A673 (cell line): ENCODE measurements around the gene MBOAT7. TPM values are rescaled to one million over a fixed set of nuclear protein-coding genes. Genes with fewer than 3 reads are reported as not detected.

Experiments
- BruUV-seq: library from RNA; stranded (reverse); fragments of 400-500 nt; replicated peaks from 2 replicates; lab custom pipeline; 2021; lab: Mats Ljungman, UMichigan
- CTCF ChIA-PET: fragments of 300-600 bp; sonication (Branson Sonifier 250); formaldehyde crosslinking; loops from one replicate; lab custom pipeline; 2022; ENCODE audit warnings: antibody characterized with exemption; lab: Charles Lee
- POLR2A ChIA-PET: fragments of 300-600 bp; sonication (Branson Sonifier 250); formaldehyde crosslinking; loops from one replicate; lab custom pipeline; 2022; ENCODE audit warnings: antibody characterized with exemption; ENCODE audit not compliant: low non-redundant PET; lab: Charles Lee
- DNase-seq: peaks from one replicate; pipeline ENCODE4 v3.0.0-alpha.2; 2015; ENCODE audit warnings: low spot score
- H3K27ac ChIP-seq: fragments of 200-600 bp; sonication (generic); 2 replicates; pipeline ENCODE4 v1.5.1; 2016; ENCODE audit warnings: mixed run types, low read depth, mild to moderate bottlenecking, mixed read lengths, antibody characterized with exemption, low read length; ENCODE audit not compliant: poor library complexity, severe bottlenecking
- H3K27me3 ChIP-seq: fragments of 200-600 bp; sonication (generic); replicated peaks from 2 replicates; pipeline ENCODE4 v1.6.1; 2017; ENCODE audit warnings: mixed run types, low read depth, mild to moderate bottlenecking, mixed read lengths, antibody characterized with exemption, low read length; ENCODE audit not compliant: insufficient read depth, poor library complexity
- H3K36me3 ChIP-seq: fragments of 200-600 bp; sonication (generic); 2 replicates; pipeline ENCODE4 v1.6.1; 2016; ENCODE audit warnings: mixed run types, mild to moderate bottlenecking, mixed read lengths, antibody characterized with exemption, low read length; ENCODE audit not compliant: insufficient read depth, poor library complexity, severe bottlenecking
- H3K4me1 ChIP-seq: fragments of 200-600 bp; sonication (generic); 2 replicates; pipeline ENCODE4 v1.6.1; 2017; ENCODE audit warnings: mixed run types, mild to moderate bottlenecking, mixed read lengths, antibody characterized with exemption, low read length; ENCODE audit not compliant: insufficient read depth, poor library complexity, severe bottlenecking
- H3K4me3 ChIP-seq: fragments of 200-600 bp; sonication (generic); 2 replicates; pipeline ENCODE4 v1.5.1; 2016; ENCODE audit warnings: low read depth, mixed run types, mild to moderate bottlenecking, mixed read lengths, low read length; ENCODE audit not compliant: poor library complexity, severe bottlenecking
- H3K9me3 ChIP-seq: fragments of 200-600 bp; sonication (generic); 2 replicates; pipeline ENCODE4 v1.6.1; 2016; ENCODE audit warnings: mixed run types, low read depth, mild to moderate bottlenecking, mixed read lengths, antibody characterized with exemption, low read length; ENCODE audit not compliant: poor library complexity, severe bottlenecking
- EZH2 ChIP-seq: fragments of 200-600 bp; sonication (generic); IDR thresholded peaks from 2 replicates; pipeline ENCODE4 v1.6.1; 2017; ENCODE audit warnings: borderline replicate concordance, low read depth, mild to moderate bottlenecking, mixed read lengths, antibody characterized with exemption, low read length; ENCODE audit not compliant: poor library complexity, severe bottlenecking
- intact Hi-C: fragments of 100-400 bp; cut with micrococcal nuclease; formaldehyde crosslinking; loops from one replicate; pipeline ENCODE4 v1.10.0; 2022; ENCODE audit not compliant: unreplicated experiment
- total RNA-seq: library from RNA; stranded (reverse); gene quantifications from 2 replicates; pipeline ENCODE4 v1.2.3, GENCODE V29; 2021
- TF ChIP-seq, protein P1 (sequence below): fragments of 300-800, 200-600 bp; sonication (generic); conservative IDR thresholded peaks from 2 replicates; pipeline ENCODE4 v1.5.1; 2017; ENCODE audit warnings: low read depth, mild to moderate bottlenecking, antibody characterized with exemption, low read length, moderate library complexity, mixed read lengths

Gene MBOAT7
- total RNA-seq, 1 experiment from 2014 or later: 107 TPM

DNA sequence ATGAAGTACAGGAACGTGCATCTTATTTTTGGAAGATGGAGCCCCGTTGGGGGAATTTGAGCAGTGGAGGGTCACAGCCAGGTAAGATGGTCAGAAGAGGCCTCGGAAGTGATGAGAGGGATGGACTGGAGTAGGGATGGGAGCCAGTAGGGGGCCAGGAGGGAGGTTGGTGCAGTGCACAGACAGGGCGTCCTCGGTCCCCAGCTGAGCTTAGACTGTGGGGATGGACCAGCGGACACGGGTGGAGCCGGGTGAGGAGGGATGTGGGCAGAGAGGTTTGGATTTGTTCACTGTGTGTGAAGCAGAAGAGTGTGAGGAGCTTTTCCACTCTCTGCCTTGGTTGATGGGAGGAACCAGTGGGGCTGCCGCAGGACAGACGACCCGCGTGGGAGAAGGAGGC lies 21.9 kb upstream of the MBOAT7 start:
- TF ChIP-seq EZH2: no peak
- TF ChIP-seq, protein P1, sequence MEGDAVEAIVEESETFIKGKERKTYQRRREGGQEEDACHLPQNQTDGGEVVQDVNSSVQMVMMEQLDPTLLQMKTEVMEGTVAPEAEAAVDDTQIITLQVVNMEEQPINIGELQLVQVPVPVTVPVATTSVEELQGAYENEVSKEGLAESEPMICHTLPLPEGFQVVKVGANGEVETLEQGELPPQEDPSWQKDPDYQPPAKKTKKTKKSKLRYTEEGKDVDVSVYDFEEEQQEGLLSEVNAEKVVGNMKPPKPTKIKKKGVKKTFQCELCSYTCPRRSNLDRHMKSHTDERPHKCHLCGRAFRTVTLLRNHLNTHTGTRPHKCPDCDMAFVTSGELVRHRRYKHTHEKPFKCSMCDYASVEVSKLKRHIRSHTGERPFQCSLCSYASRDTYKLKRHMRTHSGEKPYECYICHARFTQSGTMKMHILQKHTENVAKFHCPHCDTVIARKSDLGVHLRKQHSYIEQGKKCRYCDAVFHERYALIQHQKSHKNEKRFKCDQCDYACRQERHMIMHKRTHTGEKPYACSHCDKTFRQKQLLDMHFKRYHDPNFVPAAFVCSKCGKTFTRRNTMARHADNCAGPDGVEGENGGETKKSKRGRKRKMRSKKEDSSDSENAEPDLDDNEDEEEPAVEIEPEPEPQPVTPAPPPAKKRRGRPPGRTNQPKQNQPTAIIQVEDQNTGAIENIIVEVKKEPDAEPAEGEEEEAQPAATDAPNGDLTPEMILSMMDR: no peak
- ChIA-PET POLR2A (no interaction called here), CTCF (no interaction called here)

DNA sequence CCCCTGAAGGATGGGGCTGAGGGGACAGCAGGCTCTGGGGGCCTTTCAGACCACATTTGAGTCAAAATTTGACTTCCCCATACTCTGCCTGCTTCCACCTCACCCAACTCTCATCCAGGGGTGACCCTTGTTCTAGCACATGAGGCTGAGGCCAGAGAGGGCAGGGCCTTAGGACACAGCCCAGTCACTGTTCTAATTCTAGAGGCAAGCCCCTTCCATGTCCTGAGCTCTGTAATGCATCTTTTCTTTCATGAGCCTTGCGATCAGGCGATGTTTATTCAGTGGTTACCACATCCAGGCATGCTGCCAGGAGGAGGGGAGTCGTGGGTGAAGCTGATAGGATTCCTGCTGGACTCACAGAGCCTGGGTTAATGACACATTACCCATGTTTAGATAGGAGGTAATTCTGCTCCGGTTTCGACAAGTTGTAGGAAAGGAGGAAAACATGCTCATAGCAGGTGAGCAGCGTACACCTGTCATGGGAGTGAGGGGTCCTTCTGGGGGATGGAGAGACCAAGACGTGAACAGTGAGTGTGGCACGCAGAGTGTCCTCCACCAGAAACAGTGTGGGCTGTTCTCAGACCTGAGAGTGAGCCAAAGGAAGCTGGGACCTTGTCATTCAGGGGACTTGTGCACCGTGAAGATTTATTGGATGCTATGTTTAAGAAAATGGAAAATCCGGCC lies 20.6 kb upstream of the MBOAT7 start:
- peaks cover 37% of the 10 kb centered on the region for H3K36me3 ChIP-seq
- intact Hi-C loops: no loop called here
- H3K9me3 ChIP-seq: no peaks in the 10 kb centered on the region
- H3K27me3 ChIP-seq: no peaks in the 10 kb centered on the region
- H3K4me3 ChIP-seq: no peak overlapping the region
- DNase-seq: peak; percentile 94
- CTCF ChIA-PET: interaction anchor here (1.2 kb wide), 1 partner anchor 56 kb away, joined by 4 read pairs; no protein-coding TSS in a partner anchor
- H3K4me1 ChIP-seq: peaks cover 22% of the 10 kb centered on the region
- H3K27ac ChIP-seq: peak overlapping the region; percentile 34
- TF ChIP-seq EZH2: no peak
- TF ChIP-seq, protein P1: no peak
- BruUV-seq: no TSS peak
- POLR2A ChIA-PET: no interaction called here

More for the DNA sequence above, 21.9 kb upstream of the MBOAT7 start:
- no peak for DNase-seq
- no peak overlapping the region for H3K4me3 ChIP-seq
- H3K27me3 ChIP-seq: no peaks in the 10 kb centered on the region
- peaks cover 24% of the 10 kb centered on the region for H3K36me3 ChIP-seq
- H3K4me1 ChIP-seq: peaks cover 20% of the 10 kb centered on the region
- intact Hi-C loops: no loop called here
- no peaks in the 10 kb centered on the region for H3K9me3 ChIP-seq
- BruUV-seq: no TSS peak
- no peak overlapping the region for H3K27ac ChIP-seq

DNA sequence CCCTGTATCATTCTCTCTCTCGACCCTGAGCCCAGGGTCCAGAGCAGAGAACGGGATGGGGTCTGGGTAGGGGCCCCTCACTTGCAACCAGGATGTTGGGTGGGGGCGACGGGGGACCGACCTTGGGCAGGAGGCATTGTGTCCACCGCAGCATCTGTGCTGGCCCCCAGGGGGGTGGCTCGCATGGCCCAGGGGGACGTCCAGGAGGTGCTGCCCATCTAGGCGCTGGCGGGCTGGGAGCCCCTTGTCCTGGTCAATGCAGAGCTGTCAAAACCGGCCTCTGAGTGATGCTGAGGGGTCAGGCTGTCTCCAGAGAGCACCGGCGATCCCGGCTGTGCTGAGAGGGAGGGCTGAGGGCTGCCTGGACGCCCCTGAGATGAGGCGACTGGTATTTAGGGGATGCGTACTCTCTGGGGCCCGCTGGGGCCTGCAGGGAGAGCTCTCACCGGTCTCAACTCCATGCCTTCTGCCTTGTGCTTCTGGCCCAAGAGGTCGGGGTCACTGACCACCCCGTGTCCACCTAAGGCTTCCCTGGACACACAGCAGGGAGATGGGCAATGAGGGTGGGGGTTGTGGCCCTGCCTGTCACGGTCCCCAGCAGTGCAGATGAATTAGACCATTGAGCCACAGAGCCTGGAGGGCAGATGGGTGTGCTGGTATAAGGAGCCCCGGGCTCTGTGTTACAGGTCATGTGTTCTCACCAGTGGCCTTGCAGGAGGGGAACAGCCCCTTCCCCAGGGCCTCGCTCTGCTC lies 19.9 kb upstream of the MBOAT7 start:
- no TSS peak for BruUV-seq
- intact Hi-C loops: no loop called here
- DNase-seq: no peak

More for the DNA sequence above, 19.9 kb upstream of the MBOAT7 start:
- ChIA-PET CTCF (interaction anchor here (1.2 kb wide), 1 partner anchor 57 kb away, joined by 4 read pairs; no protein-coding TSS in a partner anchor), POLR2A (no interaction called here)
- no peak overlapping the region for H3K4me3 ChIP-seq
- no peaks in the 10 kb centered on the region for H3K27me3 ChIP-seq
- peak overlapping the region; percentile 34 for H3K27ac ChIP-seq
- peaks cover 44% of the 10 kb centered on the region for H3K36me3 ChIP-seq
- no peak for TF ChIP-seq EZH2
- TF ChIP-seq, protein P1: no peak
- peaks cover 30% of the 10 kb centered on the region for H3K4me1 ChIP-seq
- H3K9me3 ChIP-seq: no peaks in the 10 kb centered on the region
